Adipocyte (in vitro differentiated cells): Measurements from ENCODE around the gene KRT33A.

Experiments
- DNase-seq: peaks from one replicate; pipeline ENCODE4 v3.0.0-alpha.2; 2015; ENCODE audit warnings: low read depth
- H3K27me3 ChIP-seq: replicated peaks from 2 replicates; pipeline ENCODE4 v1.7.0; 2013; ENCODE audit warnings: mild to moderate bottlenecking, low read length, moderate library complexity; ENCODE audit not compliant: control insufficient read depth, insufficient read depth
- H3K36me3 ChIP-seq: 2 replicates; pipeline ENCODE4 v1.7.0; 2013; ENCODE audit warnings: low read length, mild to moderate bottlenecking, moderate library complexity; ENCODE audit not compliant: control insufficient read depth, insufficient read depth, severe bottlenecking
- H3K4me1 ChIP-seq: 2 replicates; pipeline ENCODE4 v1.7.0; 2013; ENCODE audit warnings: mild to moderate bottlenecking, low read length, moderate library complexity; ENCODE audit not compliant: control insufficient read depth, insufficient read depth
- H3K4me3 ChIP-seq: 2 replicates; pipeline ENCODE4 v1.7.0; 2013; ENCODE audit warnings: mild to moderate bottlenecking, low read length, moderate library complexity
- H3K9ac ChIP-seq: 2 replicates; pipeline ENCODE4 v1.7.0; 2013; ENCODE audit warnings: mild to moderate bottlenecking, low read length, moderate library complexity
- H3K9me3 ChIP-seq: 2 replicates; pipeline ENCODE4 v1.7.0; 2013; ENCODE audit warnings: mild to moderate bottlenecking, low read length, moderate library complexity; ENCODE audit not compliant: control insufficient read depth

KRT33A gene

DNA sequence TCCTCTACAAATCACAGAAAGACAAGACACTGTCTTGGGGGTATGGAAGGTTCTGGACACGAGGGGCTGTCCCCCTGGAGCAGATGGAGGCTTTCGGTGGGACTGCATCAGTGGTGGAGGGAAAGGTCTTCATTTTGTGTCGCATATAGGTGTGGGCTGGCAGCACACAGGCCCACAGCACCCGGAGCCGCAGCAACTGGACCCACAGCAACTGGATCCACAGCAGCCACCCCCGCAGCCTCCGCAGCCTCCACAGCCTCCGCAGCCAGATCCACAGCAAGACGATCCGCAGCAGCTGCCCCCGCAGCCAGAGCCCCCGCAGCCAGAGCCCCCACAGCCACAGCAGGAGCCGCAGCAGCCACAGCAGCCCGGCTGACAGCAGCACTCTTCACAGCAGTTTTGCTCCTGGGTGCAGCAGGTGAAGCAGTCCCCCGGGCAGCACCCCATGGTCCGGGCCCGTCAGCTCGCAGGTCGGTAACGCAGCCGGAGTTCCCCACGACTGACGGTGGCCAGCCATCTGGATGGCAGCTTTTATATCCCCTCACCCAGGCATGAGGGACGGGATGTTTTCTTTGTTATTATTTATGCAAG lies 35.3 kb downstream of the KRT33A start, which contains the start of gene KRTAP17-1:
Gene KRTAP17-1, minus strand, starts transcription at position 507 of the 591 bp plus-strand sequence. Its CDS starts 60 bp downstream, at position 447.
- Histone ChIP-seq H3K4me1 (no peaks in the 10 kb centered on the region), H3K9ac (no peak within 1 kb of the TSS), H3K9me3 (peaks cover 10% of the 10 kb centered on the region), H3K27me3 (peaks cover 12% of the 10 kb centered on the region), H3K36me3 (no peaks in the 10 kb centered on the region), H3K4me3 (no peak within 1 kb of the TSS)
- DNase-seq: no peak

DNA sequence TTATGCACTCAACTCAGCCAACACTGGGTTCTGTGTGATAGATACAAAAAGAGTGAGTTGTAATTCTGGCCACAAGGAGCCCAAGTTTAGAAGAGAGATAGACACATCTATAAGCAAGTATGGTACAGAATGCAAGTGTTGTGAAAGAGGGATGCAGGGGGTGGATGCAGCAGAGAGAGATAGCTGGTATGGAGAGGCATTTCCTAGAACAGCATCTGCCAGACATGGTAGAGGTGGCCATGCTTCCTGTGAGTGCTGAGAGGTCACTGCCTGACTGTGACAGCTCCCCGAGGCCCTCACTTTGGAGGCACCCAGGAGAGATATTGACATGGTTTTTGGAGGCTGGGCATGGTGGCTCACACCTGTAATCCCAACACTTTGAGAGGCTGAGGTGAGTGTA lies 39.5 kb downstream of the KRT33A start:
- Histone ChIP-seq H3K4me1 (no peaks in the 10 kb centered on the region), H3K27me3 (peaks cover 32% of the 10 kb centered on the region), H3K9me3 (no peaks in the 10 kb centered on the region), H3K9ac (no peak overlapping the region), H3K4me3 (no peak overlapping the region), H3K36me3 (no peaks in the 10 kb centered on the region)
- DNase-seq: no peak

DNA sequence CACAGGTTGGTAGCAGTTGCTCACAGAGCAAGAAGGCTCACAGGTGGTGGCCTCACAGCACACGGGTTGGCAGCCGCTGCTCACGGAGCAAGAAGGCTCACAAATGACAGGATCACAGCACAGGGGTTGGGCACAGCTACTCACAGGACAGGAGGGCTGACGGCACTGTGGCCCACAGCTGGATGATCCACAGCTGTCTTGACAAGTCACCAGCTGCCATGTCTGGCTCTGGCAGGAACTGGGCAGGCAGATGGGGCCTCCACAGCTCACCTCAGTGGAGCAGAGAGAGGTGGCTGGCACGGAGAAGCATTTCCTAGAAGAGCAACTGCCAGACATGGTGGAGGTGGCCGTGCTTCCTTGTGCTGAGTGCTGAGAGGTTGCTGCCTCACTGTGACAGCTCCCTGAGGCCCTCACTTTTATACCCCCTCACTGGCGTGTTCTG lies 41.7 kb downstream of the KRT33A start, which contains the start of gene KRTAP16-1:
Gene KRTAP16-1, minus strand, starts transcription at position 392 of the 442 bp plus-strand sequence. Its CDS starts 56 bp downstream, at position 336.
- no peak for DNase-seq
- Histone ChIP-seq H3K9ac (no peak within 1 kb of the TSS), H3K9me3 (no peaks in the 10 kb centered on the region), H3K27me3 (peaks cover 23% of the 10 kb centered on the region), H3K4me1 (no peaks in the 10 kb centered on the region), H3K4me3 (no peak within 1 kb of the TSS), H3K36me3 (no peaks in the 10 kb centered on the region)

DNA sequence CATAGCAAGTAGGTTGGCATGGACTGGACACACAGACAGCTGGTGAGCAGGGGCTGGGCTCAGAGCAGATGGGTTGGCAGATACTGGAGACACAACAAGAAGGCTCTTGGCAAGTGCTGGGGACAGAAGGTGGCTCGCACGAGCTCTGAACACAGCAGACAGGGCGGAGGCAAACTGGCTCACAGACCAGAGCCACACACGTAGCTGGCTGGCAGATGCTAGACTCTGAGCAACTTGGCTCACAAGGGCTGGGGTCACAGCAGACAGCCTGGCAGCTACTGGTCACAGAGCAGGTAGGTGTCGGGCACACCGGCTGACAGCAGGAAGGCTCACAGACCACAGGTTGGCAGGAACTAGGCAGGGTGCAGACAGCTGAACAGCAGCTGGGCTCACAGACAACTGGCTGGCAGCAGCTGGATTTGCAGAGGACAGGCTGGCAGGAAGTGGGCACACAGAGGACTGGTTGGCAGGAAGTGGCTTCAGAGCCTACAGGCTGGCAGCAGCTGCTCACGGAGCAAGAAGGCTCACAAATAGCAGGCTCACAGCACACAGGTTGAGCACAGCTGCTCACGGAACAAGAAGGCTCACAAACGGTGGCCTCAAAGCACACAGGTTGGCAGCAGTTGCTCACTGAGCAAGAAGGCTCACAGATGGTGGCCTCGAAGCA lies 42.2 kb downstream of the KRT33A start:
- H3K27me3 ChIP-seq: peaks cover 23% of the 10 kb centered on the region
- H3K36me3 ChIP-seq: no peaks in the 10 kb centered on the region
- no peak overlapping the region for H3K9ac ChIP-seq
- DNase-seq: no peak
- no peaks in the 10 kb centered on the region for H3K9me3 ChIP-seq
- H3K4me3 ChIP-seq: no peak overlapping the region
- no peaks in the 10 kb centered on the region for H3K4me1 ChIP-seq

DNA sequence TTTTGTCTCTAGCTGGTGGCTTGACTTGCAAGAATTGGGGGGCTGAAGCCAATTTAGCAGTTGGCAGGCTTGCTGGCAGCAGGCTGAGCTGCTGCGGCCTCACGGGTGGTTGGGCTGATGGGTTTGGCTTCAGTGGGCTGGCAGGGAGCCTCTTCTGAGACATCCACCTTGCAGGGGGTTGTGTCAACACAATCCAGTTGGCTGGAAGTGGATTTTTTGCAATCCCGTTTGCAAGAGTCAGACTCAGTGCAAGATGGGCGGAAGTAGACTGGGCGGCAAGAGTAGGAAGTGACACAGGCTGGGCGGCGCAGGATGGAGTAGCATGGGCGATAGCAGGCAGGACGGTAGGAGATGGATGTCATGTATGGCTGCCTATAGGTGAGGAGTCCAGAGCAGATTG lies 43.0 kb downstream of the KRT33A start:
- H3K9me3 ChIP-seq: no peaks in the 10 kb centered on the region
- peaks cover 23% of the 10 kb centered on the region for H3K27me3 ChIP-seq
- no peak overlapping the region for H3K9ac ChIP-seq
- no peak overlapping the region for H3K4me3 ChIP-seq
- no peaks in the 10 kb centered on the region for H3K36me3 ChIP-seq
- no peaks in the 10 kb centered on the region for H3K4me1 ChIP-seq
- no peak for DNase-seq

DNA sequence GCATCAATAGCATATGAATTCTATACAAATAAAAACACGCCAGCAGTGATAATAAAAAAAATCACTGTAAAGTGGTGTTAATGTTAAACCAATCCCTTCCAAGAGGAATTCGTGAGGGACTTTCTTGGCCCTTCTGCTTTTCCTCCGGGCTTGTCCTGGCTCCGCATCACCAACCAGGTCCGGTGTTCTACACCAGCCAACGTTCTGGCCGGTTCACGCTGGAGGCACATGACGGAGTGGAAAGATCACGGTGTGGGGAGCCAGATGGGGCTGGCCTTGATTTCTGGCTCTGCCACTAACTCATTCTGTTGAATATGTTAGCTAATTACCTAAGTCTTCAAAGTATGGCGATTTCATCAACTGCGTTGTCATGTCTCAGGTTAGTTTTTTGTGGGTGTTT lies 46.5 kb downstream of the KRT33A start:
- DNase-seq: no peak
- Histone ChIP-seq H3K4me3 (no peak overlapping the region), H3K36me3 (no peaks in the 10 kb centered on the region), H3K27me3 (peaks cover 13% of the 10 kb centered on the region), H3K9me3 (no peaks in the 10 kb centered on the region), H3K9ac (no peak overlapping the region), H3K4me1 (peaks cover 4% of the 10 kb centered on the region)

DNA sequence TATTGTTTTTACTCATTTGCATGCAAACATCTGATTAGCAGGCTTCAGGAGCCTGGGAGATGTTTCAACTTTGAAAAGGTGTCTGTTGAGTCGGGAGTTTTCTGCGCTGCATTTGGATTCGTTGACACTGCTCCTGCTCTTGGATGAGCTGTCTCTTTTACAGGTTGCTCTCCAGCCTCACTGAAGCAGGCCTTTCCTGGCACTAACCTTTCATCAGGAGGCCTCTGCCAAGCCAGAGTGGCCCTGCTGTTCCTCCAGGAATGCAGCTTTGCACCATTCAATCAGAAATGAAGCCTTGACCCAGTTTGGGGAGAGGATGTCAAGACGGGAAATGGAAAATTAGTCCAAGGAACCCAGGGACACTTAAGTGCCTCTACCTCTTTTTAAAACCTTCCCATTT lies 47.6 kb downstream of the KRT33A start:
- Histone ChIP-seq H3K36me3 (no peaks in the 10 kb centered on the region), H3K27me3 (peaks cover 7% of the 10 kb centered on the region), H3K4me1 (peaks cover 4% of the 10 kb centered on the region), H3K9me3 (no peaks in the 10 kb centered on the region), H3K9ac (no peak overlapping the region), H3K4me3 (no peak overlapping the region)
- no peak for DNase-seq

DNA sequence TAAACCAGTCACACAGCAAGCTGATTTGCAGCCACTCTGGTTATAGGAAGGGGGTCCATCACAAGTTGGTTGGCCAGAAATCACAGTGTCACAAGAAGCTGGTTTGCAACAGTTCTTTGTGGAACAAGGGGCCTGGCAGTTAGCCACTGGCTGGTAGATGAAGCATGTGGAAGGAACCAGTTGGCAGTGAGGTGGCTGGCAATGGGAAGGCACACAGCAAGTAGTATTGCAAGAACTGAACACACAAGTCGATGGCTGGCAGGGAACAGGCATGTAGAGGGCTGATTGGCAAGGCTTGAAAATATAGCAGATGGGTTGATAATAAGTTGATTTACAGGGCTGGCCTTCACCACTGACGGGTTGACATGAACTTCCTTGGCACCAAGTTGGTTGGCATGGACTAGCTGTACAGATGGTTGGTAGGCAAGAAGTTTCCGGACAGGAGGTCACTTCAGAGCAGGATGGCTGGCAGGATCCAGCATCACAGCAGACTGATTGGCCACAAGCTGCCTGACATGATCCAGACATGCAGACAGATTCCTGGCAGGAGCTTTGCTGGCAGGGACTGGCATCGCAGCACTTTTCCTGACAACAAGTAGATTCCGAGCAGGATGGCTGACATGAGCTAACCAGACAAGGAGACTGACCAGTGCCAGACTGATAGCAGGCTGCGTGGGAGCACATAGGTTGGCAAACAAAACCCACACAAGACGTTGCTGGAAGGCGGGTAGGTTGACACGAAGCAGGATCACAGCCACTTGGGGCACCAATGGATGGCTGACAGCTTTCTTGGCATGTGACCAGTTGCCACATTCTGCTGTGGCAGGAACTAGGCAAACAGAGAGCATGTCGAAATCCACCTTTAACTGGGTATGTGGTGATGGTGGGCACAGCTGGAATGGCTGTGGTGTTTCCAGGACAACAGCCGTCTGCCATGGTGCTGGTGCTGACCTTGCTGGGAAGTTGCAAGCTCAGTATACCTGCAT lies 48.4 kb downstream of the KRT33A start, which contains the start of gene KRTAP29-1:
Gene KRTAP29-1, minus strand, starts transcription at position 936 of the 986 bp plus-strand sequence. Its CDS starts 0 bp downstream, at position 936.
- DNase-seq: no peak
- Histone ChIP-seq H3K9me3 (no peaks in the 10 kb centered on the region), H3K9ac (no peak within 1 kb of the TSS), H3K4me3 (no peak within 1 kb of the TSS), H3K27me3 (peaks cover 7% of the 10 kb centered on the region), H3K4me1 (peaks cover 4% of the 10 kb centered on the region), H3K36me3 (no peaks in the 10 kb centered on the region)

DNA sequence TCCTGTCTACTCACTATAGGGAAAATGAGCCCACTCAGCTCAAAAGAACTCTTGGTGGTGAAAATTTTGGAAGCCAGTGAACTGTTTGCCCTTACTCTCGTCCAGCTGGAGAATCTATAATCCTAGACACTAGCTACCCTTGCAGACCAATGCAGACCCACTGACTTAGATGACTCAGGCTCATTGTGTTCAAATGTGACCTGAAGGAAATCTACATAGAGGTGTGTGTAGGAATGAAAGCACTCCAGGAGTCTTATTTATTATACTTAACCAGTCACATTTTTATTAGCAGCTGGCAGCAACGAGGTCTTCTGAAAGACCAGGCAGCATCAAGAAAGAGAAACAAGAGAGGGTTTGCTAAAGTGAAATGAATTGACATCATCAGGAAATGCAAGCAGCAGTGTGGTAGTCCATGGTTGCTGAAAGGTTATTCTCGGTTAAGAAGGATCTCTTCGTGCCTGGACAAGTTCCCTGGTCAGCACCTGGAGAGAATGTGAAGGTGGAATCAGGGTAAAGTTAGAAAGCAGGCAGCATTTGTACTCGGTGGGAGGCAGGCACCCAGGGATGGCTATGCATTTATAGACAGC lies 49.3 kb downstream of the KRT33A start:
- Histone ChIP-seq H3K27me3 (peaks cover 2% of the 10 kb centered on the region), H3K4me1 (peaks cover 4% of the 10 kb centered on the region), H3K9me3 (no peaks in the 10 kb centered on the region), H3K9ac (no peak overlapping the region), H3K36me3 (no peaks in the 10 kb centered on the region), H3K4me3 (no peak overlapping the region)
- DNase-seq: no peak

DNA sequence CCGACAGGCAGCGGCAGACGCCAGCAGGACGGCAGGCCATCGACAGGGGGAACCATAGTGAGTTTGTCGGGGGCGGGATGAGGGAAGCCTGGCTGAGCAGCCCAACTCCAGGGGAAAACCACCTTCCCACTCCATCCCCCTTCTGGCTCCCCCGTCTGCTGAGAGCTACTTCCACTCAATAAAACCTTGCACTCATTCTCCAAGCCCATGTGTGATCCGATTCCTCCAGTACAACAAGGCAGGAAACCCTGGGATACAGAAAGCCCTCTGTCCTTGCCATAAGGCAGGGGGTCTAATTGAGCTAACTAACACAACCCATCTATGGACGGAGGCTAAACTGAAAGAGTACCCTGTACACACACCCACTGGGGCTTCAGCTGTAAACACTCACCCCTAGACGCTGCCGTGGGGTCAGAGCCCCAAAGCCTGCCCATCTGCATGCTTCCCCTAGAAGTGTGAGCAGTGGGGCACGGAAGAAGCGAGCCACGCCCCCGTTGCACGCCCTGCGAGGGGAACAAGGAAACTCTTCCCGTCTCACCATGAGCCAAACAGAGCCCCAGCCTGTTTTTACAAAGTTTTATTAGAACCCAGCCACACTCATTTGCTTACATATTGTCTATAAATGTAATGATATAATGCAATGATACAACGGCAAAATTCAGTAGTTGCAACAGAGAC lies 52.0 kb downstream of the KRT33A start:
- DNase-seq: no peak
- H3K9me3 ChIP-seq: no peaks in the 10 kb centered on the region

More for the DNA sequence above, 52.0 kb downstream of the KRT33A start:
- Histone ChIP-seq H3K4me1 (peaks cover 4% of the 10 kb centered on the region), H3K9ac (no peak overlapping the region), H3K27me3 (no peaks in the 10 kb centered on the region), H3K36me3 (no peaks in the 10 kb centered on the region), H3K4me3 (no peak overlapping the region)
